ENCODE results near the gene C1QTNF5. TPM values are rescaled to one million over a fixed set of nuclear protein-coding genes. Genes with fewer than 3 reads are reported as not detected.

The C1QTNF5 gene
- total RNA-seq, 2 experiments from 2014 or later, result not detected

DNA sequence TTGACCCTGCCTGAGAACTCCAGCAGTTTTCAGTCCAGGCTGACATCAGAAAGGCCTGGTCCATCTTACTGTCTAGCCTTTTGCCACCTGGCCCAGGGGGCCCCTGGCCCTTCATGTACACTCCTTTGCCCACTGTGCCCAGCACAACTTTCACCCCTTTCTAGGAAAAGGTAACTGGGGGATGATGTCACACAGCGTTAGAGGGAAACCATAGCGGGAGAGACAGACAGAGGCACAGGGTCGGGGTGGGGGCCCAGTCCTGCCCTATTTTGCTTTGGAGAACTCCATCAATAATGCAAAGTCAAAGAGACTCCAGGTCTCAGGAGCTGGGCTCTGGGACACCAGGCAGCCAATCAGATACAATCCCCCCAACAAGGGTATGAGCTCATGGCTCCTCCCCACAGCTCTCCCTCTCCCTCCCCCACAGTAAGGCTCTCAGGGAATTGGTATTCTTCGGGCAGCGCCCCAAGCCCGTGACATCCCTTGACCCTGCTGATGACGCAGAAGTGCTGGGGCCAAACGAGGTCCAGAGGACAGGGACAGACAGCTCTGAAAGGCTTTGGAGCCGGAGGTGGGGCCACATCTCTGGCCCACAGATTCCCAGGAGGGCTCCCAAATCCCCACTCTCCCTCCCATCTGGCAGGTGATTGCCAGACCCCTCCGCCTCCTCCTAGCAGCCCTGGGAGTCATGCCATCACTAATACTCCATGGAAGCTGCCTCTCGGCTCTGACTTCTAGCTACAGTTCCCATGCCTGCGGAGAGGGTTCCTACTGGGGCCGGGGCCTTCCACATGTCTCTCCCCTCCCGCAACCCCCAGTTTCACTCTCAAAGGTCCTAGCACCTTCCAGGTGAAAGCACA is 34.9 kb upstream of the C1QTNF5 start:
- intact Hi-C loops (cut with micrococcal nuclease; ENCODE audit: unreplicated experiment), result no loop called here
- Histone ChIP-seq H3K4me1 (ENCODE audit: insufficient read depth, low read length, poor library complexity, severe bottlenecking) (peaks cover 61% of the 10 kb centered on the region), H3K9me2 (ENCODE audit: insufficient read depth, low read length) (no peaks in the 10 kb centered on the region), H3K27ac (ENCODE audit: low read depth, low read length, poor library complexity, severe bottlenecking) (no peak overlapping the region), H3K79me2 (ENCODE audit: insufficient read depth, low read depth, low read length) (no peaks in the 10 kb centered on the region), H4K20me1 (ENCODE audit: insufficient read depth, low read length) (no peaks in the 10 kb centered on the region), H2AFZ (ENCODE audit: low read length) (no peak overlapping the region), H3K4me3 (ENCODE audit: low read depth, low read length, poor library complexity, severe bottlenecking) (no peak overlapping the region), H3K4me2 (ENCODE audit: low read length) (no peak overlapping the region), H3K9me3 (ENCODE audit: low read length) (no peaks in the 10 kb centered on the region), H3K36me3 (ENCODE audit: insufficient read depth, low read length) (no peaks in the 10 kb centered on the region)
- ChIA-PET POLR2A (interaction anchor here (1.3 to 4.4 kb wide), 3 partner anchors 8 to 37 kb away, joined by 4 to 26 read pairs (median 6); no protein-coding TSS in a partner anchor), CTCF (ENCODE audit: unreplicated experiment) (interaction anchor here (0.9 to 3.0 kb wide), 4 partner anchors 8 to 37 kb away, joined by 3 to 8 read pairs (median 4); partner anchors contain the start of gene C1QTNF5)
- DNase-seq (ENCODE audit: low spot score), result no peak
- no TSS peak for BruUV-seq (replicated peaks)
- TF ChIP-seq, protein P1, sequence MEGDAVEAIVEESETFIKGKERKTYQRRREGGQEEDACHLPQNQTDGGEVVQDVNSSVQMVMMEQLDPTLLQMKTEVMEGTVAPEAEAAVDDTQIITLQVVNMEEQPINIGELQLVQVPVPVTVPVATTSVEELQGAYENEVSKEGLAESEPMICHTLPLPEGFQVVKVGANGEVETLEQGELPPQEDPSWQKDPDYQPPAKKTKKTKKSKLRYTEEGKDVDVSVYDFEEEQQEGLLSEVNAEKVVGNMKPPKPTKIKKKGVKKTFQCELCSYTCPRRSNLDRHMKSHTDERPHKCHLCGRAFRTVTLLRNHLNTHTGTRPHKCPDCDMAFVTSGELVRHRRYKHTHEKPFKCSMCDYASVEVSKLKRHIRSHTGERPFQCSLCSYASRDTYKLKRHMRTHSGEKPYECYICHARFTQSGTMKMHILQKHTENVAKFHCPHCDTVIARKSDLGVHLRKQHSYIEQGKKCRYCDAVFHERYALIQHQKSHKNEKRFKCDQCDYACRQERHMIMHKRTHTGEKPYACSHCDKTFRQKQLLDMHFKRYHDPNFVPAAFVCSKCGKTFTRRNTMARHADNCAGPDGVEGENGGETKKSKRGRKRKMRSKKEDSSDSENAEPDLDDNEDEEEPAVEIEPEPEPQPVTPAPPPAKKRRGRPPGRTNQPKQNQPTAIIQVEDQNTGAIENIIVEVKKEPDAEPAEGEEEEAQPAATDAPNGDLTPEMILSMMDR (conservative IDR thresholded peaks at IDR 0.05; ENCODE audit: low read length), result no peak
- no peak for TF ChIP-seq EZH2phosphoT487 (IDR thresholded peaks at IDR 0.05; ENCODE audit: borderline replicate concordance, low read depth, low read length)

DNA sequence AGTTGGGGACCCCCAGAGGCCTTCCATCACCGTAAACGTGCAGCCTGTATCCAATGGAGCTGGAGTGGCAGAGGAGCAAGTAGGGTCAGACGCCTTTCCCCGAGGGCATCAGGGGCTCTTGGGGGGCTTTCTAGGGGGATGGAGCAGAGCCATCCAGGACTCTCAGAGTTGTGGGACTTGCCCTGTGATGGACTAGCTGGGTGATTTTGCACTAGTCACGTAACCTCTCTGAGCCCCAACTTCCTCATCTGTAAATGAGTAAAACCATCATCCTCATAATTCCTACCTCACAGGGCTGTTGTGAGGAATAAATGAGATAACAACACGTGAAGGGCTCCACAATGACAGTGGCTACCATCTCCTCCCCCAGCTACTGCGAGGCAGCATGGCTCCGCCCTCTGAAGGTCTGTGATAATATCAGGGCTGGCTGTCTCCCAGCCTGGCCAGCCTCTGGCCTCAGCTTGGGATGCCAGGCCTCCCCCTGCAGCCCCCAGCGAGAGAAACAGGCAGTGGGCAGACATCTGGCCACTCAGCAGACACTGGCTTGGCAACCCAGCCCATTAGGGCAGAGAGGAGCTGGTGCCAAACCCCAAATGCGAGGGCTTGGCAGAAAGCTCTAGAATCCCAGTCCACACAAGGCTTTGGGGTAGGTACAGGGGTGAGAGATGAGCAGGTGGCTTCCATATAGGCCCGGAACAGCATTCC is 34.1 kb upstream of the C1QTNF5 start:
- H3K9me3 ChIP-seq (ENCODE audit: low read length), result no peaks in the 10 kb centered on the region
- H3K79me2 ChIP-seq (ENCODE audit: insufficient read depth, low read depth, low read length), result no peaks in the 10 kb centered on the region
- H3K27ac ChIP-seq (ENCODE audit: low read depth, low read length, poor library complexity, severe bottlenecking), result no peak overlapping the region
- H3K36me3 ChIP-seq (ENCODE audit: insufficient read depth, low read length), result no peaks in the 10 kb centered on the region
- BruUV-seq (replicated peaks), result no TSS peak
- intact Hi-C loops (cut with micrococcal nuclease; ENCODE audit: unreplicated experiment), result loop anchor here (1.0 to 5.0 kb wide), 3 partner anchors 18 to 52 kb away; no protein-coding TSS in a partner anchor
- H3K4me1 ChIP-seq (ENCODE audit: insufficient read depth, low read length, poor library complexity, severe bottlenecking), result peaks cover 65% of the 10 kb centered on the region
- ChIA-PET POLR2A (interaction anchor here (1.0 to 4.4 kb wide), 3 partner anchors 13 to 65 kb away, joined by 3 to 26 read pairs (median 4); no protein-coding TSS in a partner anchor), CTCF (ENCODE audit: unreplicated experiment) (interaction anchor here (0.9 to 3.0 kb wide), 7 partner anchors 9 to 50 kb away, joined by 3 to 14 read pairs (median 4); no protein-coding TSS in a partner anchor)
- TF ChIP-seq EZH2phosphoT487 (IDR thresholded peaks at IDR 0.05; ENCODE audit: borderline replicate concordance, low read depth, low read length), result no peak
- TF ChIP-seq, protein P1 (conservative IDR thresholded peaks at IDR 0.05; ENCODE audit: low read length), result no peak
- DNase-seq (ENCODE audit: low spot score), result no peak
- no peaks in the 10 kb centered on the region for H4K20me1 ChIP-seq (ENCODE audit: insufficient read depth, low read length)
- no peak overlapping the region for H3K4me2 ChIP-seq (ENCODE audit: low read length)
- H2AFZ ChIP-seq (ENCODE audit: low read length), result no peak overlapping the region
- no peaks in the 10 kb centered on the region for H3K9me2 ChIP-seq (ENCODE audit: insufficient read depth, low read length)
- H3K4me3 ChIP-seq (ENCODE audit: low read depth, low read length, poor library complexity, severe bottlenecking), result no peak overlapping the region
